ENCODE results near the gene TEAD1. TPM values are rescaled to one million over a fixed set of nuclear protein-coding genes. Genes with fewer than 3 reads are reported as not detected.

The TEAD1 gene
- total RNA-seq, 8 experiments from 2014 or later = 18.0 to 125 (median 40.2) TPM

DNA sequence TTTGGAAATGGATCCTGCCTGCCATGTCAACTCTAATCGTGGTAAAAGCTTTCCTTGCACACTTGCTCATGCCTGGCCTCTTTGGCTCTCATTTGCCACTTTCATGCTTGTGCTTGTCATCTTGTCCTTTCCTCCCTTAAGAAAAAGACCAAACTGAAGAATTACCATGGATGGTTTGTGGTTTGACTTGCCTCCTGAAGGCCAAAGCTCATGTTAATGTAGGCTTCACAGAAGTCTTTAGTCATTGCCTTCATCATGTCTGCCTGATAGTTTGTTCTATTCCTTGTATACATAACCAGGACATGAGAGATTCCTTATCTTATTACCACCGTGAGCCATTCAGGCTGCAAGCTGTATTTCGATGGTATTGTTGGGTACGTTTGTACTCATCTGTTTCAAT lies 17.3 kb downstream of the TEAD1 start:
- H3K4me3 ChIP-seq = no peak overlapping the region
- ATAC-seq (replicated peaks in 6 of 8) = no peak
- peaks cover 59 to 64% of the 10 kb centered on the region in 2 donors for H3K4me1 ChIP-seq (replicated peaks in 1 of 2)
- in situ Hi-C loops (cut with MboI; ENCODE audit: low pct_unique_long_range_greater_than_20kb in 2 of 9, low sequenced_read_pairs in 9 of 9, unreplicated experiment in 9 of 9) = loop anchor here in 4 of 9 experiments (25.0 kb wide), 2 partner anchors 171 to 196 kb away; no protein-coding TSS in a partner anchor
- WGBS, 10 experiments = 42 to 100% (median 79%) methylated on average over 1 to 4 of the region's 4 CpGs
- H3K27ac ChIP-seq = no peak overlapping the region

DNA sequence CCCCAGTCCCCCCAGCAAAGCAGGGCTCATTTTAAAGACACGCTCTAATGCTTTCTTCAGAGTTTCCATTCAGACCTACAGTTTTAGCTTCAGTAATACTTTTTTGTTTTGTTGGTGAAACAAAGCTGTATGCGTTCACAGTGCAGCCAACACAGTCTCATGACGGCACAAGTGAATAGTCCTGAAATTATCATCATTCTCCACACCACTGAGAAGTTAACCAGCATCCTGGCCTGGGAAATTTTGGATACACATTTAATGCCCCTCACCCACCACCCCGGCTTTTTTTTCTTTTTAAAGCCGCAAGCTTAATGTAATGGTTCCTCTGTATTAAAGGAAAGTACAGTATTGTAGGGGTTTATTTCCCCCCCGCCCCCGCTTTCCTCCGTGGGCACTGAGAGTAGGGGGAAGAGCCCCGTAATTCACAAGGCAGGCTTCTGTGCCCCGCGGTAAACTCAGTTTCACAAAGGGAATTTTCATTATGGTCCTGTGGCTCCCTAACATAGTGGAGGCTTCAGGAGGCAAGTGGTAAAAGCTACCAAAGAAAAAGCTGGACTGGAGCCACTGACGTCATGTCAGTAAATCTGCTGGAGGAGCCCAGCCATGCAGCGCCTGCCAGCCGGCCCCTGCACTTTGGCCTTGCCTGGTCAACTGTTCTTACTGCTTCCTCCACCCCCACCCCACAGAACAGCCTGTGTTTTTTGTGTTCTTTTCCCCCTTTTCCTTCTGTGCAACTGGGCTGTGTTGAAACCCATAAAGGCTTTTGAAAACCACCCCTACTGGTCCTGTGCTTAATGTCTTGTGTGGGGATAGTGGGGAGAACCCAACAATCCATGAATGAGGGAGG lies 18.2 kb downstream of the TEAD1 start:
- H3K4me1 ChIP-seq (replicated peaks in 1 of 2) = peaks cover 63 to 67% of the 10 kb centered on the region in 2 donors

DNA sequence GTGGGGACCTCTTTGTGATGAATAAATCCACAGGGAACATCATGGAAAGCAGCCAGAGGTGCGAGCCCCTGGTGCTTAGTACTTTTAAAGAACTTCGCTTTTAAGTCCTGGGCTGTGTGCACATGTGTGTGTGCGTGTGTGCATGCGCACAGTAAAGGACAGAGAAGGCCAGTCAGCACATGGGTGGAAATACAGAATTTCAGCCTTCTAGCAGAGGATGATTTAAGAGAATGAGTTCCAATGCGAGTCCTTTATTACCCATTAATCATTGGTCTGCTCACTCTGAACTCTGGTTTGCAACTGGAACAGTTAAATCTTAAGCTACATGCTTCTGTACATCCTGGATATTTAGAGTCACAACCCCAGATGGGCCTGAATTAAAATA lies 18.9 kb downstream of the TEAD1 start:
- Histone ChIP-seq H3K4me1 (replicated peaks in 1 of 2) (peaks cover 65 to 67% of the 10 kb centered on the region in 2 donors), H3K4me3 (peak overlapping the region in 2 of 5 donors; percentile 0 to 20), H3K27ac (peak overlapping the region; percentile 46 to 73)
- ATAC-seq (replicated peaks in 6 of 8) = peak; percentile 4 to 84 (median 68)
- WGBS, 10 experiments = 0 to 60% (median 29%) methylated on average over 1 to 5 of the region's 5 CpGs; no CpG with 5 or more reads in 4 of the 10 experiments
- in situ Hi-C loops (cut with MboI; ENCODE audit: low pct_unique_long_range_greater_than_20kb in 2 of 9, low sequenced_read_pairs in 9 of 9, unreplicated experiment in 9 of 9) = loop anchor here in 4 of 9 experiments (25.0 kb wide), 2 partner anchors 169 to 194 kb away; no protein-coding TSS in a partner anchor

More for the DNA sequence above, 18.2 kb downstream of the TEAD1 start:
- peak overlapping the region; percentile 46 to 73 for H3K27ac ChIP-seq
- in situ Hi-C loops (cut with MboI; ENCODE audit: low pct_unique_long_range_greater_than_20kb in 2 of 9, low sequenced_read_pairs in 9 of 9, unreplicated experiment in 9 of 9) = loop anchor here in 4 of 9 experiments (25.0 kb wide), 2 partner anchors 170 to 195 kb away; no protein-coding TSS in a partner anchor
- peak; percentile 13 to 84 (median 79) for ATAC-seq (replicated peaks in 6 of 8)
- WGBS, 10 experiments = 15 to 100% (median 43%) methylated on average over 1 to 9 of the region's 14 CpGs; no CpG with 5 or more reads in 2 of the 10 experiments
- H3K4me3 ChIP-seq = peak overlapping the region in 3 of 5 donors; percentile 6 to 19 (median 16)

DNA sequence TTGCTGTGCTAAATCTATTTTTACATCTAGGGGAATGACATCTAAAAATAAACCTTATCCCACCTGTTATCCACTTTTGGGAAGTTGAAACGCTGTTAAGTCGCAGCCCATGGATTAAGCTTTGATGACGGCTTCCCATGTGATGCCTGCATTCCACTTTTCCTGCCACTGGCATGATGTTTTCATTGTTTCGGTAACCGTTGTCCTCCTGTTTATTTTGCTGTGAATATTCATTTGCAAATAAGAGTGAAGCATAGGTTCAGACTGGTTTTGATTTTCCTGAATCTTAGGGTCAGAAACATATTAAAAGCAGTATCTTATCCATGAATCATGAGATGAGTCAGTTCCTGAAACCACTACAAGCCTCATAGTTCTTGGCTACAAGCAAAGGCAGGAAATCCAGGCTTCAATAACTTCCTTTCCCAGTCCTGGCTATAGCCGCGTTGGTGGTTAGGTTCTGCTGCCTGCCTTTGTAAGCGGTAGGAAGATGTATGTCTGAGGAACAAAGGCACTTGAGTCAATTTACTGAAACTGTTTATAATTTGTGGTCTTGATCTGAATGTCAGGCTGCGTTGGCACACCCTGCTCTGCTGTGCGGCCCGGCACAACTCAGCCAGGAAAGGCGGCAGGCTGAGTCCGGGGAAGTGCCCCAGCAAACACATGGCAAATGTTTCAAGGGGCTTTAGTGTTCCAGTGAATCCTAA lies 19.4 kb downstream of the TEAD1 start:
- H3K4me1 ChIP-seq (replicated peaks in 1 of 2) = peaks cover 70 to 71% of the 10 kb centered on the region in 2 donors
- WGBS, 10 experiments = 0 to 20% (median 9%) methylated on average over 1 to 13 of the region's 13 CpGs

GRCh38 chr11:12694183-12694531 lies 19.9 kb downstream of the TEAD1 start:
- peaks cover 72 to 73% of the 10 kb centered on the region in 2 donors for H3K4me1 ChIP-seq (replicated peaks in 1 of 2)
- in situ Hi-C loops (cut with MboI; ENCODE audit: low pct_unique_long_range_greater_than_20kb in 2 of 9, low sequenced_read_pairs in 9 of 9, unreplicated experiment in 9 of 9) = loop anchor here in 4 of 9 experiments (25.0 kb wide), 2 partner anchors 168 to 193 kb away; no protein-coding TSS in a partner anchor

More for the DNA sequence above, 19.4 kb downstream of the TEAD1 start:
- Histone ChIP-seq H3K27ac (peak overlapping the region; percentile 32 to 49), H3K4me3 (peak overlapping the region in 3 of 5 donors; percentile 7 to 20 (median 14))
- in situ Hi-C loops (cut with MboI; ENCODE audit: low pct_unique_long_range_greater_than_20kb in 2 of 9, low sequenced_read_pairs in 9 of 9, unreplicated experiment in 9 of 9) = loop anchor here in 4 of 9 experiments (25.0 kb wide), 2 partner anchors 169 to 194 kb away; no protein-coding TSS in a partner anchor
- peak; percentile 50 to 77 (median 62) for ATAC-seq (replicated peaks in 6 of 8)

DNA sequence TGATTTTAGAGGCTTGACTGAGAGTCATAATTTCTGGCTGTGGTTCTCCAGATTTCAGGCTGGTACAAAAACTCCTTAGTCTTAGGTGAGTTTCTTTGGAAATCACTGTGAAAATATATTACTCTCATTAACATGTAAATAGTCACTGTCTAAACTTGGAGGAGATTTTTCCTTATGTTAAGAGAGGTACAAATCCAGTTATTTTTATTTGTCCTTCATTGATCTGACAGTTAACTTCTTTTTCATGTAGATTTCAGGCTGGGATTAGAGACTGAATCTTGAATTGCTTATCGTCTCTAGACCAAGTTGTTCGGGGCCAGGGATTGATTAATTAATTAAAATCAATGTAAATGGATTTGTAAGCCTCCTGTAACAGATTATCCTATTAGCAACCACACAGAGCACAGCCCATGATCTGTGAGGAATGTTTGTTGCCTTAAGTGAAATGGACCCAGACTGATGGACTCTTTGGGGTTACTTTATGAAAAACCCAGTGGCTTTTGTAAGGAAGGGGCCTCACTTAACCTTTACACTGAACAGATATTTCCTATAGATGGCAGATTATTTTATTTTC lies 21.1 kb downstream of the TEAD1 start:
- Histone ChIP-seq H3K4me1 (replicated peaks in 1 of 2) (peaks cover 69 to 70% of the 10 kb centered on the region in 2 donors), H3K27ac (no peak overlapping the region), H3K4me3 (no peak overlapping the region)
- no peak for ATAC-seq (replicated peaks in 6 of 8)
- WGBS, 10 experiments = 0 to 45% (median 7%) methylated on average over 1 to 2 of the region's 2 CpGs; no CpG with 5 or more reads in 4 of the 10 experiments
- in situ Hi-C loops (cut with MboI; ENCODE audit: low pct_unique_long_range_greater_than_20kb in 2 of 9, low sequenced_read_pairs in 9 of 9, unreplicated experiment in 9 of 9) = loop anchor here in 4 of 9 experiments (25.0 kb wide), 2 partner anchors 167 to 192 kb away; no protein-coding TSS in a partner anchor

More at GRCh38 chr11:12694183-12694531, 19.9 kb downstream of the TEAD1 start:
- peak overlapping the region; percentile 32 to 49 for H3K27ac ChIP-seq
- peak; percentile 1 to 24 (median 6) for ATAC-seq (replicated peaks in 6 of 8)
- peak overlapping the region in 3 of 5 donors; percentile 7 to 20 (median 14) for H3K4me3 ChIP-seq
- WGBS, 10 experiments = 10 to 73% (median 31%) methylated on average over 1 to 6 of the region's 6 CpGs; no CpG with 5 or more reads in 1 of the 10 experiments

GRCh38 chr11:12695873-12696272 lies 21.7 kb downstream of the TEAD1 start:
- no peak for ATAC-seq (replicated peaks in 6 of 8)
- H3K27ac ChIP-seq = no peak overlapping the region
- in situ Hi-C loops (cut with MboI; ENCODE audit: low pct_unique_long_range_greater_than_20kb in 2 of 9, low sequenced_read_pairs in 9 of 9, unreplicated experiment in 9 of 9) = loop anchor here in 4 of 9 experiments (25.0 kb wide), 2 partner anchors 166 to 191 kb away; no protein-coding TSS in a partner anchor
- no peak overlapping the region for H3K4me3 ChIP-seq
- 52 to 100% (median 93%) methylated on average over 1 to 3 of the region's 3 CpGs; no CpG with 5 or more reads in 1 of the 10 experiments for WGBS, 10 experiments
- peaks cover 64 to 66% of the 10 kb centered on the region in 2 donors for H3K4me1 ChIP-seq (replicated peaks in 1 of 2)

GRCh38 chr11:12696911-12697581 lies 22.8 kb downstream of the TEAD1 start:
- in situ Hi-C loops (cut with MboI; ENCODE audit: low pct_unique_long_range_greater_than_20kb in 2 of 9, low sequenced_read_pairs in 9 of 9, unreplicated experiment in 9 of 9) = loop anchor here in 4 of 9 experiments (25.0 kb wide), 2 partner anchors 165 to 190 kb away; no protein-coding TSS in a partner anchor
- Histone ChIP-seq H3K27ac (no peak overlapping the region), H3K4me1 (replicated peaks in 1 of 2) (peaks cover 53 to 59% of the 10 kb centered on the region in 2 donors), H3K4me3 (no peak overlapping the region)
- no peak for ATAC-seq (replicated peaks in 6 of 8)
- WGBS, 10 experiments = 79 to 100% (median 93%) methylated on average over 1 to 2 of the region's 5 CpGs; no CpG with 5 or more reads in 3 of the 10 experiments

GRCh38 chr11:12698048-12698447 lies 23.8 kb downstream of the TEAD1 start:
- WGBS, 10 experiments = 61 to 100% (median 73%) methylated on average over 1 to 4 of the region's 5 CpGs; no CpG with 5 or more reads in 3 of the 10 experiments
- no peak overlapping the region for H3K27ac ChIP-seq
- peak in 1 of 8 experiments; percentile 2 for ATAC-seq (replicated peaks in 6 of 8)
- no peak overlapping the region for H3K4me3 ChIP-seq
- peaks cover 43 to 49% of the 10 kb centered on the region in 2 donors for H3K4me1 ChIP-seq (replicated peaks in 1 of 2)
- in situ Hi-C loops (cut with MboI; ENCODE audit: low pct_unique_long_range_greater_than_20kb in 2 of 9, low sequenced_read_pairs in 9 of 9, unreplicated experiment in 9 of 9) = loop anchor here in 4 of 9 experiments (25.0 kb wide), 2 partner anchors 164 to 189 kb away; no protein-coding TSS in a partner anchor

GRCh38 chr11:12701811-12702592 lies 27.8 kb downstream of the TEAD1 start:
- Histone ChIP-seq H3K27ac (no peak overlapping the region), H3K4me3 (no peak overlapping the region), H3K4me1 (replicated peaks in 1 of 2) (peaks cover 6 to 15% of the 10 kb centered on the region in 2 donors)
- 86 to 100% (median 96%) methylated on average over 3 to 9 of the region's 11 CpGs; no CpG with 5 or more reads in 4 of the 10 experiments for WGBS, 10 experiments
- peak in 2 of 8 experiments; percentile 14 to 45 for ATAC-seq (replicated peaks in 6 of 8)
- in situ Hi-C loops (cut with MboI; ENCODE audit: low pct_unique_long_range_greater_than_20kb in 2 of 9, low sequenced_read_pairs in 9 of 9, unreplicated experiment in 9 of 9) = no loop called here

DNA sequence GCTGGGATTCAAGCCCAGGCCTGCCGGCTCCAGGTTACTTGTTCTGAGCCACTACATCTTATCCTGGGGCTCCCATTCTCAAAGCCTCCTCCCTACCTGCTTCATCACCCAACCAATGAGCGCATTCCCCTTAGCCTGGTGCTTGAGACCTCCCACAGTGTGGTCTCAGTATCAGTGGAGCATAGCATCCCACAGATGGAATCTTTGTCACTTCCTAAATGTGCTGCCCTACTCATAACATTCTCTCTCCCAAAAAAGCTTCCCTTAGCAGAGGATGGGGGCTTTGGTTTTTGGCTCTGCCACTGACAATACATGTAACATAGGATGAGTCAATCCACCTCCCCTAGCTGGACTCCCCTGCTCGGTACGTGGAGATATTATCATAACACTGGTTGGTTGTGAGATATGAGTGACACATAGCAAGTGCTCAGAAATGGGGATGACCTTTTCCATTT lies 28.8 kb downstream of the TEAD1 start:
- H3K4me1 ChIP-seq (replicated peaks in 1 of 2) = peaks cover 6 to 18% of the 10 kb centered on the region in 2 donors
- in situ Hi-C loops (cut with MboI; ENCODE audit: low pct_unique_long_range_greater_than_20kb in 2 of 9, low sequenced_read_pairs in 9 of 9, unreplicated experiment in 9 of 9) = no loop called here
- no peak overlapping the region for H3K27ac ChIP-seq
- no peak overlapping the region for H3K4me3 ChIP-seq
- ATAC-seq (replicated peaks in 6 of 8) = no peak
- 80 to 100% (median 91%) methylated on average over 1 to 4 of the region's 4 CpGs; no CpG with 5 or more reads in 3 of the 10 experiments for WGBS, 10 experiments

All from motor neuron (in vitro differentiated cells).